Heart left ventricle (tissue), 16 donors: ENCODE data around the gene CDK6. TPM values are rescaled to one million over a fixed set of nuclear protein-coding genes. Genes with fewer than 3 reads are reported as not detected.

Source experiments
- ATAC-seq, 4 donors: fragments of 200-7000 bp; cut with Tn5 transposase; one replicate each; pipeline ENCODE4 v1.9.1; 2020 to 2022; ENCODE audit warnings: moderate library complexity in 4 of 4, mild to moderate bottlenecking in 3 of 4, moderate number of reproducible peaks in 1 of 4
- DNase-seq, 5 donors: peaks; one replicate each; pipeline ENCODE4 v3.0.0-alpha.2; 2020
- H3K27ac ChIP-seq, 12 donors: fragments of 200-600 bp; sonication (generic) in 4 of 12; one replicate each; pipeline versions ENCODE4 v1.5.0 to v1.8.0; 2016 to 2022; ENCODE audit warnings: mild to moderate bottlenecking in 2 of 12
- H3K27me3 ChIP-seq, 9 donors: fragments of 200-600 bp; sonication (generic) in 2 of 9; one replicate each; pipeline versions ENCODE4 v1.5.1 to v1.8.0; 2016 to 2022; ENCODE audit warnings: mild to moderate bottlenecking in 3 of 9
- H3K36me3 ChIP-seq, 9 donors: fragments of 200-600 bp; sonication (generic) in 2 of 9; one replicate each; pipeline versions ENCODE4 v1.5.0 to v1.8.0; 2018 to 2022; ENCODE audit warnings: mild to moderate bottlenecking in 2 of 9
- H3K4me1 ChIP-seq, 12 donors: fragments of 200-600 bp; sonication (generic) in 4 of 12; one replicate each; pipeline versions ENCODE4 v1.5.0 to v1.8.0; 2016 to 2022; ENCODE audit warnings: mild to moderate bottlenecking in 3 of 12
- H3K4me3 ChIP-seq, 12 donors: fragments of 200-600 bp; sonication (generic) in 4 of 12; one replicate each; pipeline versions ENCODE4 v1.5.0 to v1.8.0; 2017 to 2022; ENCODE audit warnings: mild to moderate bottlenecking in 9 of 12, moderate library complexity in 4 of 12
- H3K9me3 ChIP-seq, 12 donors: fragments of 200-600 bp; sonication (generic) in 4 of 12; one replicate each; pipeline versions ENCODE4 v1.5.0 to v1.8.0; 2016 to 2022; ENCODE audit warnings: mild to moderate bottlenecking in 1 of 12
- CTCF ChIP-seq, 12 donors: fragments of 200-600 bp; sonication (generic) in 4 of 12; IDR thresholded peaks; one replicate each; pipeline versions ENCODE4 v1.5.0 to v1.8.0; 2018 to 2022; ENCODE audit warnings: antibody characterized with exemption in 12 of 12, mild to moderate bottlenecking in 5 of 12
- POLR2A ChIP-seq, 2 donors: fragments of 450-650 bp; IDR thresholded peaks; one replicate each; pipeline ENCODE4 v1.6.1; 2017; ENCODE audit warnings: antibody characterized with exemption in 2 of 2, mild to moderate bottlenecking in 2 of 2, moderate library complexity in 2 of 2
- WGBS, 4 donors: extraction: QIAGEN DNeasy Blood & Tissue Kit in 2 of 4; methylation state at CpG; one replicate each; pipeline versions ENCODE4 v1.1.5 to v1.1.7; 2013 to 2018; 5-methylcytosine and 5-hydroxymethylcytosine counted together
- intact Hi-C, 10 donors: fragments of 100-400 bp; cut with DNase I; formaldehyde crosslinking; loops; one replicate each; pipeline versions ENCODE4 v1.11.1 to v1.14.2; 2022
- polyA plus RNA-seq, 2 donors: library from polyadenylated mRNA; stranded (reverse); fragments of 200-250 nt; gene quantifications; one replicate each; pipeline ENCODE4 v1.2.3, GENCODE V29; 2013
- total RNA-seq, 9 donors: library from RNA; depleted of rRNA in 2 of 9; stranded (reverse); fragments of >200 nt in 2 of 9; fragmentation: NEBNext Ultra II Directional in 3 of 9; extraction: Animal tissue kit (Norgen Biotek cat#: 25700) in 3 of 9; gene quantifications; one replicate each; pipeline versions ENCODE4 v1.1.0 to v1.2.4, GENCODE V29; 2016 to 2023
- donor health status: ischemic (EF 13 %, LVEDD 7.1; RV severe dilation, severe dysfunction).
- donor health status: healthy with polysubstance abuse.
- donor health status: DM: no; HTN: yes; CAD: no.
- donor health status: DM: no; HTN: no; CAD: no.
- donor health status: ischemic (EF 25% LVEDD 6.9; RV normal size, moderate dysfunction).
- donor health status: ischemic (EF 25% LVEDD 5.7; RV mildly dilated, moderate dysfunction).
- donor health status: healthy.
- donor health status: DM: yes; HTN: yes; CAD: no.
- donor health status: ischemic (EF 35%, LVEDD 5.7; RV mildly dilated, moderate dysfunction).
- donor health status: nonischemic (EF 11% LVEDD 7.7; RV severe dilation, severe dysfunction).
- donor health status: DM: yes; HTN: yes; CAD: no.
- donor health status: PGD.
- donor health status: ischemic (EF 29% LVEDD 5.4; RV normal size, mild dysfunction).
- donor health status: nonischemic (EF 23%, LVEDD 6.1; RV moderate dilation, normal function).

The CDK6 gene
- total and polyA plus RNA-seq, 11 donors = 2.2 to 40.5 (median 18.7) TPM

- Histone ChIP-seq H3K9me3 (no peaks in the 10 kb centered on the region), H3K4me3 (no peak overlapping the region), H3K27ac (no peak overlapping the region), H3K36me3 (peaks cover 2 to 100% (median 98%) of the 10 kb centered on the region in 9 donors), H3K27me3 (no peaks in the 10 kb centered on the region), H3K4me1 (no peaks in the 10 kb centered on the region)
- TF ChIP-seq CTCF (IDR thresholded peaks at IDR 0.05) = no peak
- no peak for TF ChIP-seq POLR2A (IDR thresholded peaks at IDR 0.05)
- WGBS, 4 donors = 64 to 77% (median 70%) methylated on average over 4 of the region's 4 CpGs
- DNase-seq (no peak), ATAC-seq (no peak)
- intact Hi-C loops = no loop called here
Measured at GRCh38 chr7:92569137-92569536, 267.2 kb downstream of the CDK6 start.

- H3K27ac ChIP-seq = no peak overlapping the region
- no peak for DNase-seq
- intact Hi-C loops = no loop called here
- TF ChIP-seq POLR2A (IDR thresholded peaks at IDR 0.05) (no peak), CTCF (IDR thresholded peaks at IDR 0.05) (no peak)
- H3K27me3 ChIP-seq = no peaks in the 10 kb centered on the region
- no peaks in the 10 kb centered on the region for H3K4me1 ChIP-seq
- H3K4me3 ChIP-seq = no peak overlapping the region
- ATAC-seq = peak in 2 of 4 donors; percentile 37 to 39
- 82 to 88% (median 84%) methylated on average over 6 of the region's 6 CpGs for WGBS, 4 donors
- peaks cover 4 to 100% (median 97%) of the 10 kb centered on the region in 9 donors for H3K36me3 ChIP-seq
- H3K9me3 ChIP-seq = no peaks in the 10 kb centered on the region
Measured at GRCh38 chr7:92567460-92567859, 268.9 kb downstream of the CDK6 start.

GRCh38 chr7:92563345-92563744 is 273.0 kb downstream of the CDK6 start:
- Histone ChIP-seq H3K4me3 (no peak overlapping the region), H3K36me3 (peaks cover 3 to 90% (median 75%) of the 10 kb centered on the region in 9 donors), H3K27ac (no peak overlapping the region), H3K27me3 (no peaks in the 10 kb centered on the region), H3K4me1 (peaks cover 0 to 5% (median 0%) of the 10 kb centered on the region in 12 donors), H3K9me3 (no peaks in the 10 kb centered on the region)
- intact Hi-C loops = no loop called here
- ATAC-seq (no peak), DNase-seq (no peak)
- TF ChIP-seq POLR2A (IDR thresholded peaks at IDR 0.05) = no peak
- 79 to 83% (median 81%) methylated on average over 2 of the region's 2 CpGs for WGBS, 4 donors

GRCh38 chr7:92560602-92561001 is 275.8 kb downstream of the CDK6 start:
- no peaks in the 10 kb centered on the region for H3K27me3 ChIP-seq
- DNase-seq (no peak), ATAC-seq (no peak)
- peaks cover 0 to 5% (median 0%) of the 10 kb centered on the region in 12 donors for H3K4me1 ChIP-seq
- H3K27ac ChIP-seq = no peak overlapping the region
- TF ChIP-seq POLR2A (IDR thresholded peaks at IDR 0.05) (no peak), CTCF (IDR thresholded peaks at IDR 0.05) (no peak)
- no peaks in the 10 kb centered on the region for H3K9me3 ChIP-seq
- H3K4me3 ChIP-seq = no peak overlapping the region
- peaks cover 0 to 67% (median 49%) of the 10 kb centered on the region in 9 donors for H3K36me3 ChIP-seq
- intact Hi-C loops = no loop called here

GRCh38 chr7:92557808-92558362 is 278.5 kb downstream of the CDK6 start:
- intact Hi-C loops = no loop called here
- WGBS, 4 donors = 84 to 86% (median 84%) methylated on average over 7 of the region's 7 CpGs
- no peak for DNase-seq
- no peak for TF ChIP-seq CTCF (IDR thresholded peaks at IDR 0.05)
- no peak for TF ChIP-seq POLR2A (IDR thresholded peaks at IDR 0.05)
- H3K36me3 ChIP-seq = peaks cover 0 to 40% (median 22%) of the 10 kb centered on the region in 9 donors
- no peak overlapping the region for H3K27ac ChIP-seq
- H3K9me3 ChIP-seq = no peaks in the 10 kb centered on the region
- ATAC-seq = no peak
- no peaks in the 10 kb centered on the region for H3K27me3 ChIP-seq
- no peak overlapping the region for H3K4me3 ChIP-seq
- peaks cover 0 to 5% (median 0%) of the 10 kb centered on the region in 12 donors for H3K4me1 ChIP-seq
